GM12875 (cell line): Measurements from ENCODE around the gene MARCHF7.
"Not testable (repeated sequence)": the region's sequence is repeated elsewhere in the genome, so short reads cannot be mapped to it uniquely, and the experiment has no call there.

ENCODE experiments used
- H3K4me3 ChIP-seq: one replicate; pipeline ENCODE4 v1.5.1; 2011; ENCODE audit warnings: low read depth, low read length, control low read depth
- CTCF ChIP-seq: IDR thresholded peaks from 2 replicates; pipeline ENCODE4 v1.5.1; 2011; ENCODE audit warnings: low read depth, mild to moderate bottlenecking, control low read depth, inconsistent platforms, low read length, moderate library complexity, borderline replicate concordance; ENCODE audit not compliant: insufficient read depth

The MARCHF7 gene

DNA sequence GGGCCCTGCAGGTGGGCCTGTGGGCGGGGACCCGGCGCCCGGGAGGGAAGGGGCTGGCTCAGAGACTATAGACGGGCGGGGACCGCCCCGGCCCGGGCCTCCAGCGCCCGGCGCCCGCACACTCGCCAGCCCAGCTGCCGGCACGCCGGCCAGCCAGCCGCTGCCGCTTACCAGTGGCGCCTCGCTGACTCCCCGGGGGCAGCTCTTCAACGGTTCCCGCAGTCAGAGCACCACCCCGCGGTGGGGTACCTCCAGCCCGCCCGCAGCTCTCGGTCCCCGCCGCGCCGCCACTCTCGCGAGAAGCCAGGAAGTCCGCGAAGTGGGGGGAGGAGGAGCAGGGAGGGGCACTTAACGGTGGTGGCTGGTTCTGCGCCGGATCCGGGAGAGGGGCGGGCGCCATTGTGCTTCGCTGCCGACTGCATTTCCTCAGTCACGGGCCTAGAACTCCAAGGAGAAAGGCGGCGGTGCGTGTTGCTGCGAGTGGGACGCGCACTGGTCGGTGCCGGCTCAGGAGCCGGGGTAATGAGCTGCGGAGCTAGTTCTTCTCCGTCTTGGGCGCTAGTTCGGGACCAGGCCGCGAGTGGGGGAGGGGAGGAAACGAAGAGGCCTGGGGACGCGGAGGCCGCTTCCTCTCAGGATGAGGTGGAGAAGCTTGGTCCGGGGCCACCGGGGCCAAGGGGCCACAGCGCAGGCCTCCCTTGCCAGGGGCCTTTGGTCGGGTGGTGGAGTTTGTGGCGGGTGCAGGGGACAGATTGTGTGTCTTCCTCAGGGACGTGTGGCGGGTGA lies at the start of gene MARCHF7:
MARCHF7 (plus strand) TSS at position 364 of the 786 bp plus-strand sequence. CDS start 16,517 bp downstream, outside the sequence.
- peak within 1 kb of the TSS; percentile 90 for H3K4me3 ChIP-seq
- peak; percentile 68 for TF ChIP-seq CTCF

DNA sequence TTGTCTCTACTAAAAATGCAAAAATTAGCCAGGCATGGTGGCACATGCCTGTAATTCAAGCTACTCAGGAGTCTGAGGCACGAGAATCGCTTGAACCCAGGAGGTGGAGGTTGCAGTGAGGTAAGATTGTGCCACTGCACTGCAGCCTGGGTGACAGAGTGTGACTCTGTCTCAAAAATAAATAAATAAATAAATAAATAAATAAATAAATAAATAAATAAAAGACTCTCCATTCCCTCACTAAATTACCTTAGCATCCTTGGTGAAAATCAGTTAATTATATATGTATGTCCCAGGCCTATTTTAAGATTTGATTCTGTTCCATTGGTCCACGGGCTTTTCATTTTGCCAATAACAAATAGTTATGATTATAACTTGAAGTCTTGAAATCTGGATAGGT lies 44.9 kb upstream of the MARCHF7 start:
- H3K4me3 ChIP-seq, result not testable (repeated sequence)

DNA sequence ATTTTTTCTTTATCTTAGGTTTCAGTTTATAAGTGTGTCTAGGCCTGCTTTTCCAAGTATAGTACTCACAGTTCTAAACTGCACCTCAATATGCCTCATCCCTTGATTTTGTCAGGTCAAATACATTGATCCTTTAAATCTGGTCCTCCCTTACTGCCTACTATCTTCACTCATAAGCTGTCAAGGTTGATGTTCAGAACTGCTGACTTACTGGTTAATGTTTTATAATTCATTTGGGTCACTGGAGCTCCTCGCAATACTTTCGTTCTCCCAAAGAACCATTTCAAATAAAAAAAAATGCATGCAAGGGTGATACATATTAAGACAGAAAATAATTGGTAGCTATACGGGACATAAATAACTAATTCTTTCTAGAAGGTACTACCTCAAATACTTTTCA lies 41.3 kb upstream of the MARCHF7 start:
- no peak for TF ChIP-seq CTCF
- no peak overlapping the region for H3K4me3 ChIP-seq

- no peak for TF ChIP-seq CTCF
- no peak overlapping the region for H3K4me3 ChIP-seq
Observed at GRCh38 chr2:159677654-159678053, 34.7 kb upstream of the MARCHF7 start.

- no peak for TF ChIP-seq CTCF
- H3K4me3 ChIP-seq, result no peak overlapping the region
Observed at GRCh38 chr2:159680692-159681091, 31.6 kb upstream of the MARCHF7 start.

DNA sequence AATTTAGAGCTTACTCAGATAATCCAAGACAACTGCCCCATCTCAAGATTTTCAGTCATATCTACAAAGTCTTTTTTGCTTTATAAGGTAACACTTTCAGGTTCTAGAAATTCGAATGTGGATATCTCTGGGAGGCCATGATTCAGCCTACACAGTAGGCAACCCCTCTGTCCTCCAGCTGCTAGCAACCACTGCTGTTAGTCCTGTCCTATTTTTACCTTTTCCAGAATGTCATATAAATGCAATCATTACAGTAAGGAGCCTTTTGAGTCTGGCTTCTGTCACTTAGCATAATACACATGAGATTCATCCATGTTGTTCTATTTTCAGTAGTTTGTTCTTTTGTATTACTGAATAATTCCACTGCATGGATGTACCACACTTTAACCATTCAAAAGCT lies 28.5 kb upstream of the MARCHF7 start:
- no peak overlapping the region for H3K4me3 ChIP-seq
- no peak for TF ChIP-seq CTCF

GRCh38 chr2:159684796-159685195 lies 27.5 kb upstream of the MARCHF7 start:
- H3K4me3 ChIP-seq, result no peak overlapping the region
- TF ChIP-seq CTCF, result no peak
